HG03439 (cell line): Measurements from ENCODE around the gene DHX38.

ENCODE experiments used
- ATAC-seq: cut with Tn5 transposase; IDR thresholded peaks from one replicate; pipeline ENCODE4 v1.9.1; 2021; ENCODE audit warnings: mild to moderate bottlenecking, moderate library complexity; ENCODE audit not compliant: unreplicated experiment

The DHX38 gene

DNA sequence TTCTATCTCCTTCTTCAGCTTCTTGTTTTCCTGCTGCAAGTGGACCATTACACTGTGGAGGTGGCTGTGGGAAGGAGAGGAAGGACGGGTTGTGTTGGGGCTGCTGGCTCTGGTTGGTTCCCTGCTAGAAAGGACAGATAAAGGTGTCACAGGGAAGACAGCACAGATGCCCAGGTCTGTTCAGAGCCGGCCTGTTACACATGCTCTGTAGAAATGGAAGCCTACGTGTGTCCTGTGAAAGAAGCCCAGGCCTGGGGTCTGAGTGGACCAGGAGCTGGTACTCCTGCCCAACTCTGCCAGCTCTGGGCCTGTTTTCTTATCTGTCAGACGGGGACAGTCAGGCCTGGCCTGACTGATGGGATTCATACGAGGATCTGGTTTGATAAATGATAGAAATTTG is 26.4 kb downstream of the DHX38 start:
- no peak for ATAC-seq

DNA sequence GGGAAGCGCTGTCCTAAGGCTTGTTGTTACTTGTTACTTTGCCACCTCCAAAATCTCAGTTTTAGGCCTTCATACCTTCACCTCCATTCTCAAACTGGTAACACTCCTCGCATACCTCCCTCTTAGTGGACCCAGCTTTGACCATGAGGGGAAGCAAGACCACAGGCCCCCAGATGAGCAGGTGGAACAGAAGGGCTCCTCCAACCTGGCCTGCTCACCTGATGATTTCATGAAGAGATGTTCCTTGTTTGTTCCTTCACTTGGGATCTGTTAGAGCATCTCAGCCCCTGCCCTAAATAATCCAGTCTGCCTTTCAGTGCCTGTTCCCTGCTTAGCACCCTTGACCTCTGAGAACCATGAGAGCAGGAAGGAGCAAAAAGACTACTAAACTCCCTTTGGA is 28.7 kb downstream of the DHX38 start:
- ATAC-seq, result no peak

- no peak for ATAC-seq
Observed at GRCh38 chr16:72122916-72123315, 29.3 kb downstream of the DHX38 start.

- ATAC-seq, result no peak
Observed at GRCh38 chr16:72123426-72123825, 29.8 kb downstream of the DHX38 start.

- ATAC-seq, result no peak
Observed at GRCh38 chr16:72124148-72124547, 30.5 kb downstream of the DHX38 start.

DNA sequence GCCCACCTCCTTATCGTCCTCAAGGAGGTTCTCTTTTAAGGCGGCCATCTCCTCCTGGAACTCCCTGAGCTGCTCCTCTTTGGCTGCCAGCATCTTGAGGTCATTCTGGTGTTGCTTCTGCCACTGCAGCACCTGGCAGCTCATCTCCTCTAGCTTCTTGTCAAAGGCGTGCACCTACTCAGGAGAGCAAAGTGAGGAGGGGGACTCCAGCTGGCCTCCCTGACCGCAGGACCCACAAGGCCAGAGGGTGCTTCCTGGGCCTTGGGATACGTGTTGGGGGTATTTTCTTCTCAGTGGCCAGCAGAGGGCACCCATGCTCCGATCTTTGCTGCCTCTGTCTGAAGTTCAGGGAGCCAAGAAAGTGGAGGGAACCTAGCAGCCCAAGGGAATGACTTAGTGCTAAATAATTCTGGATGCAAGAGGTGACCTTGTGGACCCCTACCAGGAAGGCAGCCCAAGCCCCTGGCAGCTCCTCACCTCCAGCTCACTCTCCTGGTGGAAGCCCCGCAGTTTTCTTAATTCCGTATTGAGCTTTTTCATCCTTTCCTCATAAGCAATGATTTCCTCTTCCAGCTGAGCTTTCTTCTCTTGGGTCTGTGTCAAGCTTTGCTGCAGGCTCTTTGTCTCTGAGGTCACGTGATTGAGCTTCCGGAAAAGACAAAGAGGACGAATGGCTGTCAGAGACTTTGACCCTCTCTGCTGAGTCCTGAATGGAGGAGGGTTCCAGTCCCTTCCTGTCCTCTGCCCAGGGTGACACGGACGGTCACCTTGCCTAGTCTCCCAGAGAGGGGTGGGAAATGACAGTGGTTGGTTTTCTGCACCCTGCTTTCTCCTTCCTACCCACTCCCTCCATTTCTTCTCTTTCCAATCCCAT is 31.4 kb downstream of the DHX38 start:
- no peak for ATAC-seq

GRCh38 chr16:72125635-72126428 is 32.2 kb downstream of the DHX38 start:
- no peak for ATAC-seq

- ATAC-seq, result no peak
Observed at GRCh38 chr16:72126429-72126765, 32.8 kb downstream of the DHX38 start.

GRCh38 chr16:72128701-72129100 is 35.1 kb downstream of the DHX38 start:
- ATAC-seq, result no peak

- no peak for ATAC-seq
Observed at GRCh38 chr16:72129976-72130656, 36.5 kb downstream of the DHX38 start.

- ATAC-seq, result no peak
Observed at GRCh38 chr16:72131036-72131435, 37.4 kb downstream of the DHX38 start.

GRCh38 chr16:72132726-72133125 is 39.1 kb downstream of the DHX38 start:
- no peak for ATAC-seq

DNA sequence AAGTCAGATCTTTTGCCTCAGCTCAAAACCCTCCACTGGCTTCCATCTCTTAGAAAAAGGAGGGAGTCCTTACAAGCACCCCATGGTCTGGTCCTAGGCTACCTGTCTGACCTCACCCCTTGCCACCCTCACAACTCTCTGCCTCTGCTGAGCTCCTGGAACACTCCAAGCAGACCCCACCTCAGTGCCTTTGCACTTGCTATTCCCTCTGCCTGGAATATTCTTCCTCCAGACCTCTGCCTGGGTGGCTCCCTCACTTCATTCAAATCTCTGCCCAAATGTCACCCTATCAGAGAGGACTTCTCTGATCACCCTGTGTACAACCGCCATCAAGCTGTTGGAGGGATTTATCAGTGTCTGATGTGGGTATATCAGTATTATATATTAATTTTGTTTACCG is 40.9 kb downstream of the DHX38 start:
- ATAC-seq, result no peak

DNA sequence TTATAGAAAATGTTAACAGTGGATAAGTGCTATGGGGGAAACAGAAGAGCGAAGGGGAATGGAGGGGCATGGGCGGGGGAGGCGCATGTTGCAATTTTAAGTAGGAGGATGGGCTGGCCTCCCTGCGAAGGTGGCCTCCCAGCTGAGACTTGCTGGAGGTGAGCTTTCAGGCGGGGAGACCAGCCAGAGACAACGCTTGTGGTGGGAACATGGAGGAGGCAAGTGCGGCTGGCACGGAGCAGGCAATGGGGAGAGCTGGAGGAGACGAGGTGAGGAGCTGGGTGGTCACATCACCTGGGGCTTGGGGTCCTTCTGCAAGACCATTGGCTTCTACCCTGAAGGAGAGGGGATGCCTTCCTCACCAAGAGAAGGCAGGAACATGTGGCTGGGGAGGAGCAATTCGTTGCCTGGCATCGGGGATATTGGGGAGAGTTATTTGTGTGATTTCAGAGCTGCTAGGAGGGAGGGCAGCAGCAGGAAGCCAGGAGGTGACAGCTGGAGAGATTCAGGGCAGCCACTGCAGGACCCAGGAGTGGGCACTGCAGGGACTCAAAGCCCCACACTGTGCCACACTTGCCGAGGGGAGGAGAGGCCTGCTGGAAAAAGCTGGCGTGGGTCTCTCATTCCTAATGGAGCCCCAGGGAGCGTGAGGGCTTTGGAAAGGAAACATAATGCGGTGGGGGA is 43.9 kb downstream of the DHX38 start:
- ATAC-seq, result no peak

DNA sequence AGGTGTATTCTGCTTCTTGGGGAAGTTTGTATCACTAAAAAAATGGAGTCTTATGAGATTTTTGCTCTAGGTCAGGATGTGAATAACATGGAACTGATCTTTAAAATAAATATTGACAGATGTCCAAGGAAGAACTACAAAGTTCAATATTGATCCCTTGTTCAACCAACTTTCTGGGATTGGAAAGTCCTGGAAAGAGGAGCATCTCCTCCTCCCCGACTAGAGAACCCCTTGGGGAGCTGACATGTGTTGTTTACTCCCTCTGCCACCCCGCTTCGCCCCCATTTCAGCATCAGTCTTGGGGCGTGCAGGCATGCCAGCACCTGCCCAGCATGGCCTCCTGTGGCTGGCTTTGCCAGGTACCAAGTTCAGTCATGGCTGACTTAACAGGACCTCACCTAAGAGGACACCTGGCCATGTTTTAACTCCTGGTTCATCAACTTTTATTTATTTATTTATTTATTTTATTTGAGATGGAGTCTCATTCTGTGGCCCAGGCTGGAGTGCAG is 44.5 kb downstream of the DHX38 start:
- no peak for ATAC-seq

DNA sequence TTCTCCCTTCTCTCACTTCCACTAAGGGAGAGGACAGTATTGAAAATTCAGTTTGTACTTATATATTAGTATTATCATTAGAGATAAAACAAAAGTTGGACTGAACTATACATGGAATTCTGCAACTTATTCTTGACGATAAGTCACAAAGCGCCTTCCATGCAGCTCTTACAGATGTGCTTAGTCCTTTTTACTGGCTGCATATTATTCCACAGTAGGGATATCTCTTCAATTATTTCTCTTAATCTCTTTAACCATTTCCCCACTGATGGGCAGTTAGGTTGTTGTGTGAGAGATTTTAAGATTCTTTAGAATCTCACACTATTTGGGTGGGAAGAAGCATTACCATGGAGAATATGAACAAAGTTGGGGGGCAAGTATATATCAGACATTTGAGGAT is 46.3 kb downstream of the DHX38 start:
- no peak for ATAC-seq

GRCh38 chr16:72142476-72142875 is 48.8 kb downstream of the DHX38 start:
- ATAC-seq, result no peak

GRCh38 chr16:72149676-72150464 is 56.2 kb downstream of the DHX38 start:
- ATAC-seq, result no peak

DNA sequence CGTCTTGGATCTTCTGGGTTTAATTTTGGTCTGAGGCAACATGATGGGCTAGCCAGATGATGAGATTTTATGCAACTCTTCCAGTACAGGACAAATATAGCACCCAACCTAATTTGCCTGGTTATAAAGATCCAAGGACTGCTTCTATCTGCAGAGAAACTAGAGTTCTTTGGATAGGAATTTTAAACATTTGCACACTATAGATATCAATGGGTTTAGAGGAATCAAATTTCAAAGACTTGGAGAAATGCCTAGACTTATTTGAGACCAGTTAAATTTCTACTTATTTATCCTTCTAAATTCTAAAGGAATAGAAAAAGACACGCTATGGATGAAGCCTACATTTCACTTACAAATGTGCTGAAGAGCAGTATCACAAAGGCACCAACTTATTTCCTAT is 65.7 kb downstream of the DHX38 start:
- ATAC-seq, result no peak

DNA sequence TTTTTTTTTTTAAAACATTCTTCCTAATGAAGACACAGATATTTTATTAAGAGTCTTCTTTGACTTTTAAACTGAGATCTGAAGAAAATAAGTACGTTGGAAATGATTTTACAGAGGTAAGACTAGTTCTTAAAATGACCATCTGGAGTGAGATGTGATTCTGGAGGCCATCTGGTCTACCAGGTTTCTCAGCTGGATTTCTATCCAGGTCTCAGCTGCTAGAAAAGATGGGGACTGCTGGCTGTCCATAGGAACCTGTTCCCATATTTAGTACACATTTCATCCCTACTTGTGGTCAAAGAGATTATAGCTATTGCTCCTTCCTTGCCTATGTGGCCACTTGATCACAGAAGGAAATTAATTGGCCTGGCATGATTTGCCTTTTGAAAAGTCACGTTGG is 66.2 kb downstream of the DHX38 start:
- no peak for ATAC-seq
